NOMO-1 treated with DMSO at 0.1 percent for 48 hours (cell line): ENCODE results near the gene RNF123.

Source experiments
- DNase-seq: peaks from one replicate; lab custom pipeline; 2025; ENCODE audit not compliant: unreplicated experiment; lab: John Stamatoyannopoulos, UW

Gene RNF123

DNA sequence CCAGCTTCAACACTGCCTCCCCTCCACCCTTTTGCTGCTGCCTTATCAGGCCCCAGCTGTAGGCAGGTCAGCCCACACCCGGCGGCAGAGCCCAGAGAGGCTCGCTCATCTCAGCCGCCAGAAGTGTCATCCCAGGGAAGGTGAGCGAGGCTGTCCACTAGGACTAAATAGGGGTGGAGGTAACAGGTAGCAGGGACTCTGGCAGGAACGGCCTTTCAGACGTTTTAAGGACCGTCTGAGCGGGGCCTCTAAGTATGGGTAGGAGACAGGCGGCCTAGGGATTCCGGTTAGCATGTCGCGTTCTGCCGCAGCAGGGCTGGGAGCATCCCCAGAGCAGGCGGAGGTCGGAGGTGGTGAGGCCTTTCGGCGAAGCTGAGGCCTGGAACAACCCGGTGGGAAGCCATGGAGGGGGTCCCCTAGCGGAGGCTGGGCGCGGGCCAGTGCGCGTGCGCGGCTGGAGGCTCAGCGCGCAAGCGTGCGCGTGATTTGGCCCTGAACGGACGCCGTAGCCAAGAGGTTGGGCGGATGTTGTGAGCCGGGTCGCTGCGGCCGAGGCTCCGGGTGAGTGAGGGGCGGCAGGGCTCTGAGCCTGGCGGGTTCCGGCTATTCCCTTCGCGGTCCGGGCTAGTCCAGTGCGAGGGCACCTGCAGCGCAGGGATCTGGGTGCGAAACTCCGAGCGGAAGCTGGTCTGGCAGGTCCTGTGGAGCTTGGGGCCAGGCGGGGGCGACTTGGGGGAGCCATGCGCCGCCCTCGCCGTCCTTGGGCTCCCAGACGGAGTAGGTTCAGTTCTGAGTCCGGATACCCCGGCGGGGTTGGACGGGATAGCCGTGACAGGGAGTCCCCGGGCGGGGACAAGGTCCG is at the start of gene RNF123, which contains the start of gene MST1:
Gene RNF123, plus strand, starts transcription at position 512 of the 862 bp plus-strand sequence. CDS start 1,609 bp downstream, outside the sequence.
Gene MST1, minus strand, starts transcription at position 429 of the 862 bp plus-strand sequence. CDS start 783 bp downstream, outside the sequence.
- DNase-seq, result no peak

DNA sequence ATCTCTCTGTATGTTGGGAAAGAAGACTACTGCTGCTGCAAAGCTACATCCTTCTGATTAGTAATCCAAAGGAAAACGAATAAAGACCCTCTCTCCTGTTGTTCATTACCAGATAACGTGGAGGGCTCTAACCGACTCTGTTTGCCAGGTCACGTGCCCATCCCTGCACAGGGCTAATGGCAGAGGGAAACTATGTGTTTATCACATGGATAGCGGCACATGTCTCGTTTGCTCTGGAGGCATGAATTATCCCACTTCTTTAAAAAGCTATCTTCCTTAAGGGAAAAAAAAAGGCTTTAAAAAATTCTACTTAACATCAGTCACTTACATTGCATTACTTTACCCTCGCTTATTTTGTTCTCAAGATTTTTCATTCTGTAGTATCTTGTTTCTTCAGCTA is 48.1 kb upstream of the RNF123 start:
- no peak for DNase-seq

DNA sequence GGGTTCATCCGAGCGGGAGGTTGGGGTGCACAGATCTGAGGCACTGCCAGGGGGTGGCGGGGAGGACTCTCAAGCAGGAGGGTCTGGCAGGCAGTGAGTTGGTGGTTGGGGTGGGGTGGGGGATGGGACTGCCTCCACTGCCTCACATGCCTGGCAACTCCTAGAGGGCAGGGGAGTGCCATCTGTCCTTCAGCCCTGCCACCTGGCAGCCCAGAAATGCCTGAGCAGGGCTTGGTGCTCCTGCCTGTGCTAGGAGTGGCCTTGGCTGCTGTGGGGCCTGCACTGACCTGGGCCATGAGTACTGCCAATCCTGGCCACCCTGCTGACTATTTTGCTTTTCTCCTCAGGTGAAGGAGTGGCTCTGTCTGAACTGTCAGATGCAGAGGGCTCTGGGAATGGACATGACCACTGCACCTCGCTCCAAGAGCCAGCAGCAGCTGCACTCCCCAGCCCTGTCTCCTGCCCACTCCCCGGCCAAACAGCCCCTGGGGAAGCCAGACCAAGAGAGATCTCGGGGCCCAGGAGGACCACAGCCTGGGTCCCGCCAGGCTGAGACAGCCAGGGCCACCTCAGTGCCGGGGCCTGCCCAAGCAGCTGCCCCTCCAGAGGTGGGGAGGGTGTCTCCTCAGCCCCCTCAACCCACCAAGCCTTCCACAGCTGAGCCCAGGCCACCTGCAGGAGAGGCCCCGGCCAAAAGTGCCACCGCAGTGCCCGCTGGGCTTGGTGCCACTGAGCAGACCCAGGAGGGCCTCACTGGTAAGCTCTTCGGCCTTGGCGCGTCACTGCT is 47.2 kb upstream of the RNF123 start:
- DNase-seq, result no peak

DNA sequence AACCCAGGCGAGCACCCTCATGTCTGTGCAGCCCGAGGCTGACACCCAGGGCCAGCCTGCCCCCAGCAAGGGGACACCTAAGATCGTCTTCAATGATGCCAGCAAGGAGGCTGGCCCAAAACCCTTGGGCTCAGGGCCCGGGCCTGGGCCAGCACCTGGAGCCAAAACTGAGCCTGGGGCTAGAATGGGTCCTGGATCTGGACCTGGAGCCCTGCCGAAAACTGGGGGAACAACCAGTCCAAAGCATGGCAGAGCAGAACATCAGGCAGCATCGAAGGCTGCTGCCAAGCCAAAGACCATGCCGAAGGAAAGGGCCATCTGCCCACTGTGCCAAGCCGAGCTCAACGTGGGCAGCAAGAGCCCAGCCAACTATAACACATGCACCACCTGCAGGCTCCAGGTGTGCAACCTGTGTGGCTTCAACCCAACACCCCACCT is 46.6 kb upstream of the RNF123 start:
- DNase-seq, result no peak

DNA sequence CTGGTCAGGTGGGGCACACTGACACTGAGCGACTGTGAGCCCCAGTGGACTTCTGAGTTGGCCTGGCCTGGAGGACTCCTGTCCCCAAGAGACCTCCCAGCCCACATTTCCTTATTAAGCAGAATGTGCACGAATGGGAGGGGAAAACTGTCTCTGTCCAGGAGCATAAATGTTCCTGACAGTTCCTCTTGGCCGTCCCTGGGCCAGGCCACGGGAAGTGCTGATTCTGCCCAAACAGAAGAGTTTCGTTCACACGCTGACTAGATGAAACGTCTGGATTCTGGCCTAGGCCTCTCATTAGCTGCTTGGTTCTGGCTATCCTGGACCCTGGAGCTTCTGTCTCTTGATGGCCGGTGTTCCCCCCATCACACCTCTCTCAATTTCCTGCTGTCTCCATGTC is 44.7 kb upstream of the RNF123 start:
- DNase-seq, result no peak

DNA sequence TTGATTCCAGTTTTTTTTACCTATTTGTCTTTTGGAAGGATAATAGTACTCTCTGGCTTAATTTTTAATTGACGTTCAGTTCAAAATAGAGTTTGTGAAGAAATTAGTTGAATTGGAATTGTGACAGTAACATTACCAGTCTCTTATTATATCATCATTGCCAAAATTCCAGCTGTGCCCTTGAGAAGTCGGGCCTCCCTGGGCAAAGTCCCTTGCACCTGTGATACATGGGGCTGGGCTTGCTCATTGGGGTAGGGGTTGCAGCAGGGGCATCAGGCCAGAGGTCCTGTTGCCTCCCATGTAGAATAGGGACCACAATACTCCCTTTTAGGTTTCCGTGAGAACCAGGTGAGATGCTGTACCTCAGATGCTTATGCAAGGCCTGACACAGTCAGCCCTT is 43.1 kb upstream of the RNF123 start:
- no peak for DNase-seq

DNA sequence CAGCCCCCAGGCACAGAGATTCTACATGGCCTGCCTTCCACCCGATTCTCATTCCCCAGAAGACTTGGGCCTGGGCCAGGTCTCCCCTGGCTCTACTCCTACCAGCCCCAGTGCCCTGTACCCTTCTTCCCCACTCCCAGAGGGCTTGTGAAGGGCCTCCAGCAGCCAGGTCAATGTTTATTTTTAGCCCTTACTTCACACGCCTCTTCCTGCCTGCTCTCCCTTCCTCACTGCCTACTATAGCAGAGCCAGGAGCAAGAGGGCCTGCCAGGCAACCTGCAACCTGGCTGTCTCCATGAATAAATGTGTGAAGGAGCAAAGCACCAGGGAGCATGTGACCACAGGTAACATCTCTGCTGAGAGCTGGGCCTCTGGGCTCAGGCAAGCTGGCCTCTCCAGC is 41.6 kb upstream of the RNF123 start:
- DNase-seq, result peak; percentile 10

DNA sequence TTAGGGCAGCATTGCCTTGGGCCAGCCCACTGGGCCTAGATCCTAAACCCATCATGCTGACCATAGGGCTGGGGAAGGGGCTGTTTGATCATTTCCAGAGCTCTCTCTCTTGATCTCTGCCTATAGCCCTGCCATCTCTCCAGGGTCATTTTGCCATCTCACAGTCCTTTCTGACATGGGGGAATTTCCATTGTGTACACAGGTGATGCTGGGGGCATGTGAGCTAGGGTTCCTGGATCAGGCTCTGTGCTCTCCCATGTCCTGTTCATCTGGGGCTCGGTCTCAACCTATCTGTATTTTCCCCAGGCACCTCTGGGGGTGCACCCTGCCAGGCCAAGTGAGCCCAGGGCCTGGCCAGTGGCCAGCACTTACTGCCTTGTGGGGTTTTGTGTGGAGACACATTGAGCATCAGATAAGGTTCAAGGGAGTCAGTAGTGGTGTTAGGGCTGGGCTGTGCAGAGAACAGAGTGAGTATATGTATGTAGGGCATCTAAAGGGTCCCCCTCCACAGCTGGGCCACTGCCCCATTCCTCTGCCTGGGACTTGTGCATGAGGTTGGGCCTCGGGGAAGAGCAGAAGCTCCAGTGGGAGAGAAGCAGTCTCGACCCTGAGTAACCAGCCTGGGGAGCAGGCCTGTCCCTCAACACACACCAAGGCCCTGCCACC is 40.9 kb upstream of the RNF123 start:
- DNase-seq, result no peak

DNA sequence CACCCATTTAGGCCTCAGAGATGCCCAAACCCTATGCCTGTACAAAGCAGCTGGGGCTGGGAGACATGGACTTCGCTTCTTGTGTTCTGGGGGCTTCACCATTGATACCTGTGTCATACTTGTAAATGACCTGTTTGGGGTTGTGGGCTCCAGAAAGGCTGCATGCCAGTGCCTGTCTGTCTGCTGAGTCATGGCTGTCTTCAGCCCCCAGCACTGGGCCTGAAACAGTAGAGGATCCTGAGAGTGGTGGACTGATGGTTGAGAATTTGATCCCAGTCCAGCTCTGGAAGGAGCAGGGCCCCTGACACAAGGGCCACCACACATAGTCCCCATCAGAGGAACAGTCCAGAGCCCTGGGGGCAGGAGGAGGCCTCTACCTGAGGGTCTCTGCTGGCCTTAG is 39.8 kb upstream of the RNF123 start:
- no peak for DNase-seq

DNA sequence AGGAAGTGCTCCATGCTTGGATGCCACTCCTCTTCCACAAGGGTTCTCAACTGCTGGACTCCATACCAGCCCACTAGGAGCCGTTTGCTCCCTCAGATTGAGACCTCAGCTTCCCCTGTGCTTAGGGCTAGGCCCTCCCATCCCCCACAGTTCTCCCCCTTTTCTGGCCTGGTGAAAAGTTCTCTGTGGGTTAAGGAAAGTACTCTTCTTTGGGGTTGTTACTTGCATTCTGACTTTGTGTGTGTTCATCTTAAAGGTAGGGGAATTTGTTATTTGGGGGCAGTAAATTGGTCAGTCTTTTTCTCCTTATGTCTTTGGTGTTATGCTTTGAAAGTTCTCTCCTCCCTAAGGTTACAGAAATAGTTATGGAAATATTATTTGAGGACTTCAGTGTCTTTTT is 39.2 kb upstream of the RNF123 start:
- no peak for DNase-seq

DNA sequence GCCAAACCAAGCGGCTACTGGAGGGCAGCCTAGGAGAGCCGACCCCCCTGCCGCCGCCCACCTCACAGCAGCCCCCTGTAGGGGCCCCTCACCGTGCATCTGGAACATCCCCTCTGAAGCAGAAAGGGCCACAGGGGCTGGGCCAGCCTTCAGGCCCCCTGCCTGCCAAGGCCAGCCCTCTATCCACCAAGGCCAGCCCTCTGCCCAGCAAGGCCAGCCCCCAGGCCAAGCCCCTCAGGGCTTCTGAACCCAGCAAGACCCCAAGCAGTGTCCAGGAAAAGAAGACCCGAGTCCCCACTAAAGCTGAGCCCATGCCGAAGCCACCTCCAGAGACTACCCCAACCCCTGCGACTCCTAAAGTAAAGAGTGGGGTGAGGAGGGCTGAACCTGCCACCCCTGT is 38.7 kb upstream of the RNF123 start:
- no peak for DNase-seq

DNA sequence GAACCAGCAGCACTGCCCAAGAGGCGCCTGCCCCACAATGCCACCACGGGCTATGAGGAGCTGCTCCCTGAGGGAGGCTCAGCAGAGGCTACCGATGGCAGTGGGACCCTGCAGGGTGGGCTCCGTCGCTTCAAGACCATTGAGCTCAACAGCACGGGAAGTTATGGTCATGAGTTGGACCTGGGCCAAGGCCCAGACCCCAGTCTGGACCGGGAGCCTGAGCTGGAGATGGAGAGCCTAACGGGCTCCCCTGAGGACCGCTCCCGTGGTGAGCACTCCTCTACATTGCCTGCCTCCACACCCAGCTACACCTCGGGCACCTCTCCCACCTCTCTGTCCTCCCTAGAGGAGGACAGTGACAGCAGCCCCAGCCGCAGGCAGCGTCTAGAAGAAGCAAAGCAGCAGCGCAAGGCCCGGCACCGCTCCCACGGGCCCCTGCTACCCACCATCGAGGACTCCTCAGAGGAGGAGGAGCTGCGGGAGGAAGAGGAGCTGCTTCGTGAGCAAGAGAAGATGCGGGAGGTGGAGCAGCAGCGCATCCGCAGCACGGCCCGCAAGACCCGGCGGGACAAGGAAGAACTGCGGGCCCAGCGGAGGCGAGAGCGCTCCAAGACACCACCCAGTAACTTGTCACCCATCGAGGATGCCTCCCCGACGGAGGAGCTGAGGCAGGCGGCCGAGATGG is 37.0 kb upstream of the RNF123 start:
- DNase-seq, result no peak

DNA sequence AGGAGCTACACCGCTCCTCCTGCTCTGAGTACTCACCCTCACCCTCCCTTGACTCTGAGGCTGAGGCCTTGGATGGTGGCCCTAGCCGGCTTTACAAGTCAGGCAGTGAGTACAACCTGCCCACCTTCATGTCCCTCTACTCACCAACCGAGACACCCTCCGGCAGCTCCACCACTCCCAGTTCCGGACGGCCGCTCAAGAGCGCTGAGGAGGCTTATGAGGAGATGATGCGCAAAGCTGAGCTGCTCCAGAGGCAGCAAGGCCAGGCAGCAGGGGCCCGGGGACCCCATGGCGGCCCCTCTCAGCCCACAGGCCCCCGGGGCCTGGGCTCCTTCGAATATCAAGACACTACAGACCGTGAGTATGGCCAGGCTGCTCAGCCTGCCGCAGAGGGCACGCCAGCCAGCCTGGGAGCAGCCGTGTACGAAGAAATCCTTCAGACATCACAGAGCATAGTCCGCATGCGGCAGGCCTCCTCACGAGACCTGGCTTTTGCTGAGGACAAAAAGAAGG is 36.4 kb upstream of the RNF123 start:
- no peak for DNase-seq

DNA sequence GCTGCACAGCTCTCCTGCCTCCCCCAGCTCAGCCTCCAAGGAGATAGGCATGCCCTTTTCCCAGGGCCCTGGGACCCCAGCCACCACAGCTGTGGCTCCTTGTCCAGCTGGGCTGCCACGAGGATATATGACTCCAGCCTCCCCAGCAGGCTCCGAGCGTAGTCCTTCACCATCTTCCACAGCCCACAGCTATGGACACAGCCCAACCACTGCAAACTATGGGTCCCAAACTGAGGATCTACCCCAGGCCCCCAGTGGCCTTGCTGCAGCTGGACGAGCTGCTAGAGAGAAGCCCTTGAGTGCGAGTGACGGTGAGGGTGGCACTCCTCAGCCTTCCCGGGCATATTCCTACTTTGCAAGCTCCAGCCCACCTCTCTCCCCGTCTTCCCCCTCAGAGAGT is 35.7 kb upstream of the RNF123 start:
- DNase-seq, result no peak

DNA sequence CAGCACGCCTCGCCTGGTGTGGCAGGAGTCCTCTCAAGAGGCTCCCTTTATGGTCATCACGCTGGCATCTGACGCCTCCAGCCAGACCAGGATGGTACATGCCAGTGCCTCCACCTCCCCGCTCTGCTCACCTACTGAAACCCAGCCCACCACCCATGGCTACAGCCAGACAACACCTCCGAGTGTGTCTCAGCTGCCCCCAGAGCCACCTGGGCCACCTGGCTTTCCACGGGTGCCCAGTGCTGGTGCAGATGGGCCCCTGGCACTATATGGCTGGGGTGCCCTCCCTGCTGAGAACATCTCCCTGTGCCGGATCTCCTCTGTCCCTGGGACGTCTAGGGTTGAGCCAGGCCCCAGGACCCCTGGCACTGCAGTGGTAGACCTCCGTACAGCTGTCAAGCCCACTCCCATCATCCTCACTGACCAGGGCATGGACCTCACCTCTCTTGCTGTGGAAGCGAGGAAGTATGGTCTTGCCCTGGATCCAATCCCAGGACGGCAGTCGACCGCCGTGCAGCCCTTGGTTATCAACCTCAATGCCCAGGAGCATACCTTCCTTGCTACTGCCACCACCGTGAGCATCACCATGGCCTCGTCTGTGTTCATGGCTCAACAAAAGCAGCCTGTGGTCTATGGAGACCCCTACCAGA is 35.1 kb upstream of the RNF123 start:
- no peak for DNase-seq

DNA sequence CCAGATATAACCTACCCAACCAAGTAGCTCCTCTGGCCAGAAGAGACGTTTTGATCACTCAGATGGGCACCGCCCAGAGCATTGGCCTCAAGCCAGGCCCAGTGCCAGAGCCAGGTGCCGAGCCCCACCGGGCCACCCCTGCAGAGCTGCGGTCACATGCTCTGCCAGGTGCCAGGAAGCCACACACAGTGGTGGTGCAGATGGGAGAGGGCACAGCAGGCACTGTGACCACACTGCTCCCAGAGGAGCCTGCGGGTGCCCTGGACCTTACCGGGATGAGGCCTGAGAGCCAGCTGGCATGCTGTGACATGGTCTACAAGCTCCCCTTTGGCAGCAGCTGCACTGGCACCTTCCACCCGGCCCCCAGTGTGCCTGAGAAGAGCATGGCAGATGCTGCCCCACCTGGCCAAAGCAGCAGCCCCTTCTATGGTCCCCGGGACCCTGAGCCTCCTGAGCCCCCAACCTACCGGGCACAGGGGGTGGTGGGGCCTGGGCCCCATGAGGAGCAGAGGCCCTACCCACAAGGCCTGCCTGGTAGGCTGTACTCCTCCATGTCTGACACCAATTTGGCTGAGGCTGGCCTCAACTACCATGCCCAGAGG is 34.3 kb upstream of the RNF123 start:
- no peak for DNase-seq

DNA sequence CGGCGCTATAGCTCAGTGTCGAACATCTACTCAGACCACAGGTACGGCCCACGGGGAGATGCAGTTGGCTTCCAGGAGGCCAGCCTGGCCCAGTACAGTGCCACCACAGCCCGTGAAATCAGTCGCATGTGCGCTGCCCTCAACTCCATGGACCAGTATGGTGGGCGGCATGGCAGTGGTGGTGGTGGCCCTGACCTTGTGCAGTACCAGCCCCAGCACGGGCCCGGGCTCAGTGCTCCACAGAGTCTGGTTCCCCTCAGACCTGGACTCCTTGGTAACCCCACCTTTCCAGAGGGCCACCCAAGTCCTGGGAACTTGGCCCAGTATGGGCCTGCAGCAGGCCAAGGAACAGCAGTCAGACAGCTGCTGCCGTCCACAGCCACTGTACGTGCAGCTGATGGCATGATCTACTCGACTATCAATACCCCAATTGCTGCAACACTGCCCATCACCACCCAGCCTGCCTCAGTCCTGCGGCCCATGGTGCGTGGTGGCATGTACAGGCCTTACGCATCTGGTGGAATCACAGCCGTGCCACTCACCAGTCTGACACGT is 33.5 kb upstream of the RNF123 start:
- DNase-seq, result no peak

DNA sequence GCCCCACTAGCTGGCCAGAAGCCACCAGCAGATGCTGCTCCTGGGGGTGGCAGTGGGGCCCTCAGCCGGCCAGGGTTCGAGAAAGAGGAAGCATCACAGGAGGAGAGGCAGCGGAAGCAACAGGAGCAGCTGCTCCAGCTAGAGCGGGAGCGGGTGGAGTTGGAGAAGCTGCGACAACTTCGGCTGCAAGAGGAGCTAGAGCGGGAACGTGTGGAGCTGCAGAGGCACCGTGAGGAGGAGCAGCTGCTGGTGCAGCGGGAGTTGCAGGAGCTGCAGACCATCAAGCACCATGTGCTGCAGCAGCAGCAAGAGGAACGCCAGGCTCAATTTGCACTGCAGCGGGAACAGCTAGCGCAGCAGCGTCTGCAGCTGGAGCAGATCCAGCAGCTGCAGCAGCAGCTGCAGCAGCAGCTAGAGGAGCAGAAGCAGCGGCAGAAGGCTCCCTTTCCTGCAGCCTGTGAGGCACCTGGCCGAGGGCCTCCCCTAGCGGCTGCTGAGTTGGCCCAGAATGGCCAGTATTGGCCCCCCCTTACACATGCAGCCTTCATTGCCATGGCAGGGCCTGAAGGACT is 32.7 kb upstream of the RNF123 start:
- peak; percentile 27 for DNase-seq
